ENCODE measurements around the gene HMGCS2.

HMGCS2 gene

GRCh38 chr1:119771016-119771415 is 2.3 kb upstream of the HMGCS2 start:
- no peak for DNase-seq (ENCODE audit: low spot score in 2 of 2)
- H3K4me3 Mint-ChIP-seq: no peak overlapping the region
- no peaks in the 10 kb centered on the region for H3K36me3 Mint-ChIP-seq (ENCODE audit: insufficient read depth)
- no peak overlapping the region for H3K27ac Mint-ChIP-seq (ENCODE audit: low read depth)
- ATAC-seq (replicated peaks; ENCODE audit: extremely low read depth, poor library complexity, severe bottlenecking): no peak
- no peaks in the 10 kb centered on the region for H3K9me3 Mint-ChIP-seq
- peaks cover 34% of the 10 kb centered on the region for H3K27me3 Mint-ChIP-seq
- no peaks in the 10 kb centered on the region for H3K4me1 Mint-ChIP-seq

DNA sequence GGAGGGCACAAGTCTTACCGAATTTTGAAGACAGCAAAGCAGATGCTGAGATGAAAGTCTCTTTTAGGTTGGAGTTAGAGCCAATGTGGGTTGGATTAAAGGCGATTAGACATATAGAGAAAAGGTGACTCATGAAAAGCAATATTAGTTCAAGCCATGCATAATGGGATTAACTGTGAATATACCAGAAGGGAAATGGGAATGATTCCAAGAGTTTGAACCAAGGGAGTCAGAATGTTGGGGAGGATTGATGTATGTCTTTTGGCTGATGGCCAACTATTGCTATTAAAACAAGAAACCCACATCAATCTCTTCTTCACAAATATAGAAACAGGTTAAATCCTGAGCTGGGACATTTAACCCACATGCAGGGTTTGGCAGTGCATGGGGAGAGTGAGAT is 1.2 kb downstream of the HMGCS2 start:
- peaks cover 35% of the 10 kb centered on the region for H3K27me3 Mint-ChIP-seq
- no peak overlapping the region for H3K27ac Mint-ChIP-seq (ENCODE audit: low read depth)
- no peaks in the 10 kb centered on the region for H3K4me1 Mint-ChIP-seq
- no peak for ATAC-seq (replicated peaks; ENCODE audit: extremely low read depth, poor library complexity, severe bottlenecking)
- H3K36me3 Mint-ChIP-seq (ENCODE audit: insufficient read depth): no peaks in the 10 kb centered on the region
- H3K4me3 Mint-ChIP-seq: no peak overlapping the region
- H3K9me3 Mint-ChIP-seq: no peaks in the 10 kb centered on the region
- DNase-seq (ENCODE audit: low spot score in 2 of 2): no peak

DNA sequence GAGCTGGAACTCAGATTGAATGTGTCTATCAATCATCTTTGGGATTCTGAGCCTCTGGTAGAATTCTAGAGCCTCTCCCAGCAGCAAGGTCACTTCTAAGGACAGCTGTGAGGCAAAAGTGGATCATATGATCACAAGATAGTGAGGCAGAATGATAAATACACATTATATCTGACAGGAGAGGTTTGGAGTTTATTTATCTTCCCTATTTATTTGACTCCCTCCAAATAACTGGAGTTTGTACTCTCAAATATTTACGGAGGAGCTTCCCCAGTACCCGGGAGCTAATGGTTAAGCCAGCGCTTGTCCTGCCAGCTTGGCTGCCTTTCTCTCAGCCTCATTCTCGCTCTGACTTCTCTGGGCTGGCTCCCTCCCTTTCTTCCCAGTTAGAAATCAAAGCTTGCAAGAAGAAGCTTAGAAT is 2.3 kb downstream of the HMGCS2 start:
- Mint-ChIP-seq H3K9me3 (no peaks in the 10 kb centered on the region), H3K27me3 (peaks cover 35% of the 10 kb centered on the region), H3K4me1 (no peaks in the 10 kb centered on the region), H3K36me3 (ENCODE audit: insufficient read depth) (no peaks in the 10 kb centered on the region), H3K27ac (ENCODE audit: low read depth) (no peak overlapping the region), H3K4me3 (no peak overlapping the region)
- no peak for ATAC-seq (replicated peaks; ENCODE audit: extremely low read depth, poor library complexity, severe bottlenecking)
- no peak for DNase-seq (ENCODE audit: low spot score in 2 of 2)

DNA sequence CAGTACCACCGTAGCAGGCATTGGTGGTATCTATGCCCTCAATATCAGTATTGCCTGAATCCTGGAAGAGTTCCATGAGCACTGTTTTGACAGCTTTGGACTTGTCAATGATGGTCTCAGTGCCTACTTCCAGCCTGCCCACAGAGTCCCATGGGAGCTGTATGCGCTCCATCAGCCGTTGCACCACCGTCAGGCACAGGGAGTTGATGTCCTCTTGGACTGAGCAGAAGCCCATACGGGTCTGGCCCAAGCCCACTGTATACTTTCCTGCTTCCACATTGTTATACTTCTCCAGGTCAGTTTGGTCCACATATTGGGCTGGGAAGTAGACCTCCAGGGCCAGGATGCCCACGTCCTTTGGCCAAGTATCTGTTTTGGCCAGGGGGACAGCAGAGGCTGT is 4.5 kb downstream of the HMGCS2 start:
- H3K27me3 Mint-ChIP-seq: peaks cover 47% of the 10 kb centered on the region
- DNase-seq (ENCODE audit: low spot score in 2 of 2): no peak
- no peak overlapping the region for H3K27ac Mint-ChIP-seq (ENCODE audit: low read depth)
- H3K4me3 Mint-ChIP-seq: no peak overlapping the region
- H3K4me1 Mint-ChIP-seq: no peaks in the 10 kb centered on the region
- ATAC-seq (replicated peaks; ENCODE audit: extremely low read depth, poor library complexity, severe bottlenecking): no peak
- no peaks in the 10 kb centered on the region for H3K9me3 Mint-ChIP-seq
- H3K36me3 Mint-ChIP-seq (ENCODE audit: insufficient read depth): no peaks in the 10 kb centered on the region

- H3K4me3 Mint-ChIP-seq: no peak overlapping the region
- H3K9me3 Mint-ChIP-seq: no peaks in the 10 kb centered on the region
- no peak overlapping the region for H3K27ac Mint-ChIP-seq (ENCODE audit: low read depth)
- H3K36me3 Mint-ChIP-seq (ENCODE audit: insufficient read depth): no peaks in the 10 kb centered on the region
- peaks cover 50% of the 10 kb centered on the region for H3K27me3 Mint-ChIP-seq
- DNase-seq (ENCODE audit: low spot score in 2 of 2) (no peak), ATAC-seq (replicated peaks; ENCODE audit: extremely low read depth, poor library complexity, severe bottlenecking) (no peak)
- H3K4me1 Mint-ChIP-seq: no peaks in the 10 kb centered on the region
Observed at GRCh38 chr1:119762953-119763352, 5.8 kb downstream of the HMGCS2 start.

DNA sequence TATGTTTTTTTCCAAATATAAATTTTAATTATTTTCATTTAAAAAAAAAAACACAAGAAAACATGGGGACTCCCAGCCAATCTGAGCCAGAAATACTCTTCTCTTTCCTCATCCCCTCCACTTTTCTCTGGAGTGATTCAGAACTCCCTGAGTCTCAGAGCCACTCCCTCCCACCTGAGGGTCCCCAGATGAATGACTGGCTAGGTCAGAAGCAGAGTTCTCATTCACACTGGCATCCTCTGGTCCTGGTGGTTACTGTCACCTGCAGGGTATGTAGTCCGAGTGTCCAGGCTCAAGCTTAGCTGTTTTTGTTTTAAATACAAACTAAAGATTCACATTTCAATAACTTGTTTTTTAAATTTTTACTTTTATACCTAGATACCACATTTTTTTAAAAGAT is 6.3 kb downstream of the HMGCS2 start:
- Mint-ChIP-seq H3K4me3 (no peak overlapping the region), H3K27me3 (peaks cover 50% of the 10 kb centered on the region), H3K36me3 (ENCODE audit: insufficient read depth) (no peaks in the 10 kb centered on the region), H3K27ac (ENCODE audit: low read depth) (no peak overlapping the region), H3K4me1 (no peaks in the 10 kb centered on the region), H3K9me3 (no peaks in the 10 kb centered on the region)
- no peak for DNase-seq (ENCODE audit: low spot score in 2 of 2)
- ATAC-seq (replicated peaks; ENCODE audit: extremely low read depth, poor library complexity, severe bottlenecking): no peak

DNA sequence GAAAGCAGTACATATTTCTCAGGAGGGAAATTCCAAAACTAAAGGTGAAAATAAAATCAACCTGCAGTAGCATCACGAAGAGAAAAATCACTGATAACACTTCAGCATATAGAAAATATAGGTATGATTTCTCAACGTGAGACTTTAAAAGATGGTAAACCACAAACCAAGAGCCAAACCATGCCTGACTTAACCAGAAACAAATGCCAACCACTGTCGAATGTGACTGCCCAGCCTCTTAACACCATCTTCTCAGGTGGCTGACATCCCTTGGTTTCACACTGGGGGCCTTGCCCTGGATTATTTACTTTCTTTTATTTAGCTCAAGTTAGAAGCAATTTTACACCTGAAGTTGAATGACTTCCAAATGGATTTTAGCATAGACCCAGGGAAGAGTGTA is 10.1 kb downstream of the HMGCS2 start:
- Mint-ChIP-seq H3K4me3 (no peak overlapping the region), H3K36me3 (ENCODE audit: insufficient read depth) (no peaks in the 10 kb centered on the region), H3K27ac (ENCODE audit: low read depth) (no peak overlapping the region), H3K9me3 (no peaks in the 10 kb centered on the region), H3K4me1 (no peaks in the 10 kb centered on the region), H3K27me3 (peaks cover 46% of the 10 kb centered on the region)
- DNase-seq (ENCODE audit: low spot score in 2 of 2) (no peak), ATAC-seq (replicated peaks; ENCODE audit: extremely low read depth, poor library complexity, severe bottlenecking) (no peak)

DNA sequence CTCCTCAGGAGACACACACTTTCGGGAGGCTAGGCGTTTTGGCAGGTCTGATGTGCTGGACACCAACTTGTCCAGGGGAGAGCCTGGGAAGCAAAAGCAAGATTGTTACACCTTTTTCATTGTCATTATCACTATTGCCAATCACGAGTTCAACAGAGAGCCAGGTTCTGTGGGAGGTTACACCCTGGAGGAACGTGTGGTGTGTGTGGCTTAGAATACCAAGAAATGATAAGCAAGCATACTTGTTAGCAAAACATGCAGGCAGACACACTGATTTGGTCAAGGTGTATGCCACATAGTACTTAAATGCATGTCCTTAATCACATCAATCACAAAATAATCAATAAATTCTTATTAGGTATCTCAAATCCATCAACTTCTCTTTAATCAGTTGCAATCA is 16.1 kb downstream of the HMGCS2 start:
- Mint-ChIP-seq H3K27me3 (peaks cover 58% of the 10 kb centered on the region), H3K4me1 (no peaks in the 10 kb centered on the region), H3K9me3 (no peaks in the 10 kb centered on the region), H3K36me3 (ENCODE audit: insufficient read depth) (no peaks in the 10 kb centered on the region), H3K4me3 (no peak overlapping the region), H3K27ac (ENCODE audit: low read depth) (no peak overlapping the region)
- DNase-seq (ENCODE audit: low spot score in 2 of 2) (no peak), ATAC-seq (replicated peaks; ENCODE audit: extremely low read depth, poor library complexity, severe bottlenecking) (no peak)

DNA sequence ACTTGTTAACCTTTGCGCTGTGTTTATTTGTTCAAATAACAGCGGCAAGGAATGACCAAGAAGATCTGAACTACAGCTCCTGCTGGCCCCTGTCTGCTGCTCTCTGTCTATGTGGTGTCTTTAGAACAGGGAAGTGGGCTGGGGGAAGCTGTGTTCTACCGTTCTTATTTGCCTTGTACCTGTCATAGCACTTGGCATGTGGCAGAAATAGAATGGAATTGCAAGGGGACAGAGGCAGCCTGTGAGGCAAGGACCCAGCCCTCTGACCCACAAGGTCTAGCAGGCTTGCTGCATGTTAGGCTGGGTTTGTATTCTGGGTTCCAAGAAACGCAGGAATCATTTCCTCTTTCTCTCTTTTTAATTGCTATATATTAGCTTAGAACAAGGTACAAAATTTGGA is 20.7 kb downstream of the HMGCS2 start:
- Mint-ChIP-seq H3K4me1 (no peaks in the 10 kb centered on the region), H3K27me3 (peaks cover 30% of the 10 kb centered on the region), H3K4me3 (no peak overlapping the region), H3K27ac (ENCODE audit: low read depth) (no peak overlapping the region), H3K9me3 (no peaks in the 10 kb centered on the region), H3K36me3 (ENCODE audit: insufficient read depth) (no peaks in the 10 kb centered on the region)
- ATAC-seq (replicated peaks; ENCODE audit: extremely low read depth, poor library complexity, severe bottlenecking) (no peak), DNase-seq (ENCODE audit: low spot score in 2 of 2) (no peak)

GRCh38 chr1:119747451-119747850 is 21.3 kb downstream of the HMGCS2 start:
- Mint-ChIP-seq H3K27ac (ENCODE audit: low read depth) (no peak overlapping the region), H3K4me1 (no peaks in the 10 kb centered on the region), H3K36me3 (ENCODE audit: insufficient read depth) (no peaks in the 10 kb centered on the region), H3K27me3 (peaks cover 26% of the 10 kb centered on the region), H3K4me3 (no peak overlapping the region), H3K9me3 (no peaks in the 10 kb centered on the region)
- no peak for DNase-seq (ENCODE audit: low spot score in 2 of 2)
- ATAC-seq (replicated peaks; ENCODE audit: extremely low read depth, poor library complexity, severe bottlenecking): no peak

DNA sequence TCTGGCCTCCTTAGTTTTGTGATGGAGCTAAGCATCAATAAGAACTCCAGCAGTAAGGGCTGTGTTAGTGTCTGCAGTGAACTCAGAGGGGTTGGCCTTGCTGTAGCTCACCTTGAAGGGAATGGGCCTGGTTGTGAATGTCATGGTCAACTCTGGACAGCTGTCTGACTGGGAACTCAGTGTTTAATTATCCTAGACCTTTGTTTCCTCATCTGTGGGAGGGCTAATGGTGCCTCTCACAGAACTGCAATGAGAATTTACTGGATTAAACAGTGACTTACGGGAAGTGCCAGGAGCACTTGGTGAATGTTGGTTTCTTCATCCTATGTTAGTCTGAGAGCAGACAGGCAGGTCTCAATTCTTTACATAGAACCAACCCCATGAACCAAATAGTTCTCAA is 23.7 kb downstream of the HMGCS2 start:
- ATAC-seq (replicated peaks; ENCODE audit: extremely low read depth, poor library complexity, severe bottlenecking): no peak
- H3K4me1 Mint-ChIP-seq: no peaks in the 10 kb centered on the region
- peaks cover 2% of the 10 kb centered on the region for H3K27me3 Mint-ChIP-seq
- H3K27ac Mint-ChIP-seq (ENCODE audit: low read depth): no peak overlapping the region
- no peak overlapping the region for H3K4me3 Mint-ChIP-seq
- no peaks in the 10 kb centered on the region for H3K36me3 Mint-ChIP-seq (ENCODE audit: insufficient read depth)
- no peak for DNase-seq (ENCODE audit: low spot score in 2 of 2)
- no peaks in the 10 kb centered on the region for H3K9me3 Mint-ChIP-seq

GRCh38 chr1:119744598-119744942 is 24.1 kb downstream of the HMGCS2 start:
- Mint-ChIP-seq H3K27me3 (no peaks in the 10 kb centered on the region), H3K4me1 (no peaks in the 10 kb centered on the region), H3K4me3 (no peak overlapping the region), H3K36me3 (ENCODE audit: insufficient read depth) (no peaks in the 10 kb centered on the region), H3K9me3 (no peaks in the 10 kb centered on the region), H3K27ac (ENCODE audit: low read depth) (no peak overlapping the region)
- DNase-seq (ENCODE audit: low spot score in 2 of 2) (no peak), ATAC-seq (replicated peaks; ENCODE audit: extremely low read depth, poor library complexity, severe bottlenecking) (no peak)

DNA sequence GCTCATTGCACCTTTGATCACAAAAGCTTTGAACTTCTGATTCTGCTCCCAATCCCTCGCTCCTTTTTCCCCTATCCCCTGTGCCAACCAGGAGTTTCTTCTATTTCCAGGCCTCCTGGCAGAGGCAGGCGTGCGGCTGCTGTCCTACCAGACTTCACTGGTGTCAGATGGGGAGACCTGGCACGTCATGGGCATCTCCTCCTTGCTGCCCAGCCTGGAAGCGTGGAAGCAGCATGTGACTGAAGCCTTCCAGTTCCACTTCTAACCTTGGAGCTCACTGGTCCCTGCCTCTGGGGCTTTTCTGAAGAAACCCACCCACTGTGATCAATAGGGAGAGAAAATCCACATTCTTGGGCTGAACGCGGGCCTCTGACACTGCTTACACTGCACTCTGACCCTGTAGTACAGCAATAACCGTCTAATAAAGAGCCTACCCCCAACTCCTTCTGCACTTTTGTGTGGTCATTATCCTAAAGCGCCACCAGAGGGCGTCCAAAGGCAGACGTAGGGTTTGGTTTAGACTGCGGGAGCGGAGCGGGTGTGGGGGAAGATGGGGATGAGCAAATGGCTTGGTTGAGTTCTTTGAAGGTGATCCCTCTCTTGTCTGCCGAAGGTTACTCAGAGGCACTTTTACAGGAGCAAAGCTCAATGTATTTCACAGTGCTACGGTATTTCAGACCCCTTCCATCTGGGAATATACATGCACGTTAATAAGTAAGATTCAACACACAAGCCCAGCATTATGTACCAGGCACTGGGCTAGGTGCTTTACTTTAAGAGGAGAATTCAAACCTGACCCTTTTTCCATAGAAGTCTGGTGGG is 24.7 kb downstream of the HMGCS2 start:
- Mint-ChIP-seq H3K9me3 (no peaks in the 10 kb centered on the region), H3K27ac (ENCODE audit: low read depth) (no peak overlapping the region), H3K36me3 (ENCODE audit: insufficient read depth) (no peaks in the 10 kb centered on the region), H3K4me1 (no peaks in the 10 kb centered on the region), H3K27me3 (no peaks in the 10 kb centered on the region), H3K4me3 (no peak overlapping the region)
- ATAC-seq (replicated peaks; ENCODE audit: extremely low read depth, poor library complexity, severe bottlenecking) (no peak), DNase-seq (ENCODE audit: low spot score in 2 of 2) (no peak)
